CD8-positive, alpha-beta memory T cell (primary cell): ENCODE results near the gene PCP4L1. TPM values are rescaled to one million over a fixed set of nuclear protein-coding genes. Genes with fewer than 3 reads are reported as not detected.

Source experiments
- CTCF ChIA-PET: fragments of 350-600 bp; sonication (Branson Sonifier 250); formaldehyde crosslinking; loops from one replicate; lab custom pipeline; 2021; ENCODE audit warnings: antibody characterized with exemption; lab: Charles Lee
- POLR2A ChIA-PET: fragments of 350-600 bp; sonication (Branson Sonifier 250); formaldehyde crosslinking; loops from one replicate; lab custom pipeline; 2021; ENCODE audit warnings: antibody characterized with exemption; lab: Charles Lee
- DNase-seq, 5 donors: peaks; one replicate each; pipeline versions ENCODE4 v3.0.0 to v3.0.0-alpha.2; 2020 to 2022; ENCODE audit warnings: mixed read lengths in 1 of 5
- H3K27ac ChIP-seq: one replicate; pipeline ENCODE4 v1.7.0; 2013; ENCODE audit warnings: low read depth, mild to moderate bottlenecking, low read length, moderate library complexity
- H3K27me3 ChIP-seq: 2 replicates; pipeline ENCODE4 v1.7.0; 2013; ENCODE audit warnings: low read length, mild to moderate bottlenecking; ENCODE audit not compliant: insufficient read depth, poor library complexity, severe bottlenecking
- H3K36me3 ChIP-seq: 2 replicates; pipeline ENCODE4 v1.7.0; 2013; ENCODE audit warnings: mild to moderate bottlenecking, low read length, moderate library complexity; ENCODE audit not compliant: insufficient read depth
- H3K4me1 ChIP-seq: 2 replicates; pipeline ENCODE4 v1.7.0; 2013; ENCODE audit warnings: mild to moderate bottlenecking, low read length, moderate library complexity; ENCODE audit not compliant: insufficient read depth
- H3K4me3 ChIP-seq: 2 replicates; pipeline ENCODE4 v1.7.0; 2013; ENCODE audit warnings: mild to moderate bottlenecking, low read length
- H3K9me3 ChIP-seq: 2 replicates; pipeline ENCODE4 v1.7.0; 2013; ENCODE audit warnings: mild to moderate bottlenecking, low read length
- H3K27ac Mint-ChIP-seq, 8 donors: one replicate each; pipeline ENCODE4 v1.8.0; 2020 to 2021; ENCODE audit warnings: mixed read lengths in 8 of 8, mild to moderate bottlenecking in 6 of 8, inconsistent platforms in 3 of 8, moderate library complexity in 3 of 8
- H3K27me3 Mint-ChIP-seq, 2 donors: one replicate each; pipeline ENCODE4 v1.8.0; 2020 to 2021; ENCODE audit warnings: mixed read lengths in 2 of 2, mild to moderate bottlenecking in 1 of 2, moderate library complexity in 1 of 2
- H3K36me3 Mint-ChIP-seq, 3 donors: one replicate each; pipeline ENCODE4 v1.8.0; 2020 to 2021; ENCODE audit warnings: mixed read lengths in 3 of 3, inconsistent platforms in 1 of 3, mild to moderate bottlenecking in 1 of 3
- H3K4me1 Mint-ChIP-seq, 3 donors: one replicate each; pipeline ENCODE4 v1.8.0; 2020 to 2021; ENCODE audit warnings: mixed read lengths in 3 of 3, inconsistent platforms in 1 of 3, mild to moderate bottlenecking in 1 of 3
- H3K4me3 Mint-ChIP-seq, 7 donors: one replicate each; pipeline ENCODE4 v1.8.0; 2020 to 2021; ENCODE audit warnings: mixed read lengths in 7 of 7, mild to moderate bottlenecking in 6 of 7, moderate library complexity in 4 of 7, inconsistent platforms in 2 of 7
- H3K9me3 Mint-ChIP-seq, 5 donors: one replicate each; pipeline ENCODE4 v1.8.0; 2020 to 2022; ENCODE audit warnings: mixed read lengths in 5 of 5, mild to moderate bottlenecking in 3 of 5, moderate library complexity in 2 of 5, inconsistent platforms in 1 of 5
- polyA plus RNA-seq: library from polyadenylated mRNA; unstranded; fragments of 300-500 nt; fragmentation: Illumina TruSeq; gene quantifications from one replicate; pipeline ENCODE4 v1.2.3, GENCODE V29; 2021
- total RNA-seq, 2 experiments: library from RNA; stranded (reverse); gene quantifications; one replicate each; pipeline ENCODE4 v1.2.3, GENCODE V29; 2021

PCP4L1 gene
- total and polyA plus RNA-seq, 3 experiments from 2014 or later = not detected

DNA sequence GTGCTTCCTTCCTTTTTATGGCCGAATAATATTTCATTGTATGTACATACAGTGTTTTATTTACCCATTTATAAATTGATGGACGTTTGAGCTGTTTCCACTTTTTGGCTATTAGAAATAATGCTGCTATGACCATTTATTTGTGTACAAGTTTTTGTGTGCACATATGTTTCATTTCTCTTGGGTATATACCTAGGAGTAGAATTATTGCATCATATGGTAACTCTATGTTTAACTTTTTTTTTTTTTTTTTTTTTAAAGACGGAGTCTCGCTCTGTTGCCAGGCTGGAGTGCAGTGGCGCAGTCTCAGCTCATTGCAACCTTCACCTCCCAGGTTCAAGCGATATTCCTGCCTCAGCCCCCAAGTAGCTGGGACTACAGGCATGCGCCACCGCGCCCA is 74.6 kb downstream of the PCP4L1 start:
- POLR2A ChIA-PET = interaction anchor here (0.8 kb wide), 1 partner anchor 97 kb away, joined by 4 read pairs; no protein-coding TSS in a partner anchor
- H3K9me3 ChIP-seq = no peaks in the 10 kb centered on the region
- Mint-ChIP-seq H3K4me3 (no peak overlapping the region), H3K27ac (peak overlapping the region in 1 of 8 donors; percentile 26), H3K9me3 (no peaks in the 10 kb centered on the region), H3K27me3 (no peaks in the 10 kb centered on the region), H3K4me1 (peaks cover 0 to 4% (median 0%) of the 10 kb centered on the region in 3 donors), H3K36me3 (peaks cover 12 to 89% (median 27%) of the 10 kb centered on the region in 3 donors)
- DNase-seq = no peak
- no peaks in the 10 kb centered on the region for H3K27me3 ChIP-seq
- CTCF ChIA-PET = interaction anchor here (2.2 kb wide), 1 partner anchor 9 kb away, joined by 5 read pairs; no protein-coding TSS in a partner anchor
- H3K4me3 ChIP-seq = no peak overlapping the region
- H3K4me1 ChIP-seq = no peaks in the 10 kb centered on the region
- H3K36me3 ChIP-seq = peaks cover 40% of the 10 kb centered on the region
- no peak overlapping the region for H3K27ac ChIP-seq

Other genes starting within 250 kb of the PCP4L1 start
- gene F11R, start 237.6 kb upstream of the PCP4L1 start, total RNA-seq = 10 to 100 TPM; 11.6 to 14.1 TPM
- 18.3 TPM for gene F11R, start 237.6 kb upstream of the PCP4L1 start, polyA plus RNA-seq
- 10 to 100 TPM; 40.2 to 46.1 TPM for gene TSTD1, start 219.8 kb upstream of the PCP4L1 start, total RNA-seq
- 288 TPM for gene TSTD1, start 219.8 kb upstream of the PCP4L1 start, polyA plus RNA-seq
- 10 to 100 TPM; 63.3 to 67.7 TPM for gene USF1, start 212.8 kb upstream of the PCP4L1 start, total RNA-seq
- gene USF1, start 212.8 kb upstream of the PCP4L1 start, polyA plus RNA-seq = 6.7 TPM
- 100 to 1,000 TPM; 147 to 149 TPM for gene ARHGAP30, start 188.9 kb upstream of the PCP4L1 start, total RNA-seq
- gene ARHGAP30, start 188.9 kb upstream of the PCP4L1 start, polyA plus RNA-seq = 213 TPM
- under 1 TPM; 0.09 TPM for gene NECTIN4, start 169.2 kb upstream of the PCP4L1 start, total RNA-seq
- gene NECTIN4, start 169.2 kb upstream of the PCP4L1 start, polyA plus RNA-seq = not detected
- gene KLHDC9, start 160.4 kb upstream of the PCP4L1 start, total RNA-seq = under 1 TPM; 0.42 to 0.49 TPM
- gene KLHDC9, start 160.4 kb upstream of the PCP4L1 start, polyA plus RNA-seq = not detected
- 100 to 1,000 TPM; 133 to 142 TPM for gene PFDN2, start 140.7 kb upstream of the PCP4L1 start, total RNA-seq
- gene PFDN2, start 140.7 kb upstream of the PCP4L1 start, polyA plus RNA-seq = 96.4 TPM
- 10 to 100 TPM; 33.9 to 36.3 TPM for gene NIT1, start 140.6 kb upstream of the PCP4L1 start, total RNA-seq
- 16.7 TPM for gene NIT1, start 140.6 kb upstream of the PCP4L1 start, polyA plus RNA-seq
- gene DEDD, start 126.1 kb upstream of the PCP4L1 start, total RNA-seq = 10 to 100 TPM; 41.0 to 41.9 TPM
- gene DEDD, start 126.1 kb upstream of the PCP4L1 start, polyA plus RNA-seq = 30.0 TPM
- gene UFC1, start 104.8 kb upstream of the PCP4L1 start, total RNA-seq = 100 to 1,000 TPM; 109 to 118 TPM
- gene UFC1, start 104.8 kb upstream of the PCP4L1 start, polyA plus RNA-seq = 174 TPM
- gene USP21, start 99.2 kb upstream of the PCP4L1 start, total RNA-seq = 10 to 100 TPM; 26.1 to 27.4 TPM
- 28.3 TPM for gene USP21, start 99.2 kb upstream of the PCP4L1 start, polyA plus RNA-seq
- gene PPOX, start 92.3 kb upstream of the PCP4L1 start, total RNA-seq = 10 to 100 TPM; 24.4 to 31.3 TPM
- 17.6 TPM for gene PPOX, start 92.3 kb upstream of the PCP4L1 start, polyA plus RNA-seq
- gene B4GALT3, start 81.2 kb upstream of the PCP4L1 start, total RNA-seq = 10 to 100 TPM; 59.4 to 60.9 TPM
- 58.9 TPM for gene B4GALT3, start 81.2 kb upstream of the PCP4L1 start, polyA plus RNA-seq
- gene ADAMTS4, start 59.7 kb upstream of the PCP4L1 start, total RNA-seq = under 1 TPM; 0.37 to 0.58 TPM
- gene ADAMTS4, start 59.7 kb upstream of the PCP4L1 start, polyA plus RNA-seq = 0.17 TPM
- gene NDUFS2, start 56.4 kb upstream of the PCP4L1 start, total RNA-seq = 10 to 100 TPM; 93.5 to 97.1 TPM
- 82.1 TPM for gene NDUFS2, start 56.4 kb upstream of the PCP4L1 start, polyA plus RNA-seq
- gene FCER1G, start 43.5 kb upstream of the PCP4L1 start, total RNA-seq = 1 to 10 TPM; 4.1 to 5.1 TPM
- gene FCER1G, start 43.5 kb upstream of the PCP4L1 start, polyA plus RNA-seq = 19.0 TPM
- gene APOA2, start 35.1 kb upstream of the PCP4L1 start, total RNA-seq = not detected
- not detected for gene APOA2, start 35.1 kb upstream of the PCP4L1 start, polyA plus RNA-seq
- 10 to 100 TPM; 24.7 to 26.1 TPM for gene TOMM40L, start 32.7 kb upstream of the PCP4L1 start, total RNA-seq
- gene TOMM40L, start 32.7 kb upstream of the PCP4L1 start, polyA plus RNA-seq = 6.9 TPM
- not detected for gene NR1I3, start 20.5 kb upstream of the PCP4L1 start, total RNA-seq
- not detected for gene NR1I3, start 20.5 kb upstream of the PCP4L1 start, polyA plus RNA-seq
- 1 to 10 TPM; 1.8 to 1.9 TPM for gene MPZ, start 51.2 kb downstream of the PCP4L1 start, total RNA-seq
- not detected for gene MPZ, start 51.2 kb downstream of the PCP4L1 start, polyA plus RNA-seq
- gene SDHC, start 55.6 kb downstream of the PCP4L1 start, total RNA-seq = 100 to 1,000 TPM; 226 to 232 TPM
- 199 TPM for gene SDHC, start 55.6 kb downstream of the PCP4L1 start, polyA plus RNA-seq
- not detected for gene CFAP126, start 109.1 kb downstream of the PCP4L1 start, total RNA-seq
- gene CFAP126, start 109.1 kb downstream of the PCP4L1 start, polyA plus RNA-seq = not detected
- gene FCGR2A, start 246.7 kb downstream of the PCP4L1 start, total RNA-seq = under 1 TPM; 0.46 to 0.82 TPM
- not detected for gene FCGR2A, start 246.7 kb downstream of the PCP4L1 start, polyA plus RNA-seq